Measurements from ENCODE around the gene VMAC.

The VMAC gene

GRCh38 chr19:5905114-5905778 lies 574 bp downstream of the VMAC start:
- peak overlapping the region; percentile 78 for H3K9ac ChIP-seq (ENCODE audit: low read length)
- H3K4me1 ChIP-seq (ENCODE audit: low read length), result peaks cover 5% of the 10 kb centered on the region; the same call in 1 of the 2 replicates
- TF ChIP-seq, protein P1, sequence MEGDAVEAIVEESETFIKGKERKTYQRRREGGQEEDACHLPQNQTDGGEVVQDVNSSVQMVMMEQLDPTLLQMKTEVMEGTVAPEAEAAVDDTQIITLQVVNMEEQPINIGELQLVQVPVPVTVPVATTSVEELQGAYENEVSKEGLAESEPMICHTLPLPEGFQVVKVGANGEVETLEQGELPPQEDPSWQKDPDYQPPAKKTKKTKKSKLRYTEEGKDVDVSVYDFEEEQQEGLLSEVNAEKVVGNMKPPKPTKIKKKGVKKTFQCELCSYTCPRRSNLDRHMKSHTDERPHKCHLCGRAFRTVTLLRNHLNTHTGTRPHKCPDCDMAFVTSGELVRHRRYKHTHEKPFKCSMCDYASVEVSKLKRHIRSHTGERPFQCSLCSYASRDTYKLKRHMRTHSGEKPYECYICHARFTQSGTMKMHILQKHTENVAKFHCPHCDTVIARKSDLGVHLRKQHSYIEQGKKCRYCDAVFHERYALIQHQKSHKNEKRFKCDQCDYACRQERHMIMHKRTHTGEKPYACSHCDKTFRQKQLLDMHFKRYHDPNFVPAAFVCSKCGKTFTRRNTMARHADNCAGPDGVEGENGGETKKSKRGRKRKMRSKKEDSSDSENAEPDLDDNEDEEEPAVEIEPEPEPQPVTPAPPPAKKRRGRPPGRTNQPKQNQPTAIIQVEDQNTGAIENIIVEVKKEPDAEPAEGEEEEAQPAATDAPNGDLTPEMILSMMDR (IDR thresholded peaks at IDR 0.05; ENCODE audit: low read length), result no peak
- TF ChIP-seq EZH2phosphoT487 (IDR thresholded peaks at IDR 0.05; ENCODE audit: low read length) (no peak), EZH2 (optimal IDR thresholded peaks at IDR 0.05; ENCODE audit: low read depth, low read length) (no peak)
- no peaks in the 10 kb centered on the region for H3K27me3 ChIP-seq (replicated peaks; ENCODE audit: insufficient read depth, low read length)
- no peaks in the 10 kb centered on the region for H3K9me2 ChIP-seq (replicated peaks; ENCODE audit: insufficient read depth, low read length)
- peak overlapping the region; percentile 50; the same call in 1 of the 2 replicates for H3K27ac ChIP-seq (ENCODE audit: low read length)
- DNase-seq, result no peak
- H3K4me3 ChIP-seq (ENCODE audit: low read length), result peak overlapping the region; percentile 91
- peaks cover 43% of the 10 kb centered on the region for H3K79me2 ChIP-seq (ENCODE audit: low read length)
- peaks cover 2% of the 10 kb centered on the region; the same call in 1 of the 2 replicates for H3K36me3 ChIP-seq (replicated peaks; ENCODE audit: insufficient read depth, low read length)
- no peaks in the 10 kb centered on the region for H3K9me3 ChIP-seq (replicated peaks; ENCODE audit: insufficient read depth, low read length)
- H4K20me1 ChIP-seq (ENCODE audit: insufficient read depth, low read length), result peaks cover 6% of the 10 kb centered on the region; the same call in 1 of the 2 replicates
- H3F3A ChIP-seq (ENCODE audit: insufficient read depth, low read length), result 0 out of 2 replicates have a peak, but pooled peaks cover 6% of the 10 kb centered on the region
- peak overlapping the region; percentile 91 for H2AFZ ChIP-seq (ENCODE audit: low read length)
- H3K4me2 ChIP-seq (ENCODE audit: low read depth, low read length), result peak overlapping the region; percentile 83

DNA sequence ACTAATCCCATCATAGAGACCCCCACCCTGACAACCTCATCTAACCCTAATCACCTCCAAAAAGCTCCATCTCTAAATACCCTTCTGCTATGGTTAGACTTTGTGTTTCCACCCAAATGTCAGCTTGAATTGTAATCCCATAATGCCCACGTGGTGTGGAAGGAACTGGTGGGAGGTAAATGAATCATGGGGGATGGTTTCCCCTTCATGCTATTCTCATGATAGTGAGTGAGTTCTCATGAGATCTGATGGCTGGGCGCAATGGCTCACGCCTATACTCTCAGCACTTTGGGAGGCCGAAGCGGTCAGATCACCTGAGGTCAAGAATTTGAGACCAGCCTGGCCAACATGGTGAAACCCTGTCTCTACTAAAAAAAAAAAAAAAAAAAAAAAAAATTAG lies 2.6 kb downstream of the VMAC start:
- no peaks in the 10 kb centered on the region for H3K27me3 ChIP-seq (replicated peaks; ENCODE audit: insufficient read depth, low read length)
- no peak overlapping the region for H3K4me3 ChIP-seq (ENCODE audit: low read length)
- H3K27ac ChIP-seq (ENCODE audit: low read length), result no peak overlapping the region
- no peaks in the 10 kb centered on the region for H3K36me3 ChIP-seq (replicated peaks; ENCODE audit: insufficient read depth, low read length)
- TF ChIP-seq EZH2phosphoT487 (IDR thresholded peaks at IDR 0.05; ENCODE audit: low read length) (no peak), EZH2 (optimal IDR thresholded peaks at IDR 0.05; ENCODE audit: low read depth, low read length) (no peak)
- TF ChIP-seq, protein P1 (IDR thresholded peaks at IDR 0.05; ENCODE audit: low read length), result no peak
- 0 out of 2 replicates have a peak, but pooled peaks cover 6% of the 10 kb centered on the region for H3F3A ChIP-seq (ENCODE audit: insufficient read depth, low read length)
- no peaks in the 10 kb centered on the region for H3K9me2 ChIP-seq (replicated peaks; ENCODE audit: insufficient read depth, low read length)
- no peak for DNase-seq
- H3K4me2 ChIP-seq (ENCODE audit: low read depth, low read length), result no peak overlapping the region
- H3K79me2 ChIP-seq (ENCODE audit: low read length), result peaks cover 24% of the 10 kb centered on the region
- no peaks in the 10 kb centered on the region for H4K20me1 ChIP-seq (ENCODE audit: insufficient read depth, low read length)
- H3K9ac ChIP-seq (ENCODE audit: low read length), result no peak overlapping the region
- peaks cover 3% of the 10 kb centered on the region; the same call in 1 of the 2 replicates for H3K4me1 ChIP-seq (ENCODE audit: low read length)
- H3K9me3 ChIP-seq (replicated peaks; ENCODE audit: insufficient read depth, low read length), result no peaks in the 10 kb centered on the region
- H2AFZ ChIP-seq (ENCODE audit: low read length), result no peak overlapping the region

GRCh38 chr19:5908773-5909442 lies 4.2 kb downstream of the VMAC start:
- Histone ChIP-seq H3K9ac (ENCODE audit: low read length) (no peak overlapping the region), H3K4me1 (ENCODE audit: low read length) (no peaks in the 10 kb centered on the region), H3K27ac (ENCODE audit: low read length) (no peak overlapping the region), H4K20me1 (ENCODE audit: insufficient read depth, low read length) (no peaks in the 10 kb centered on the region), H3K4me2 (ENCODE audit: low read depth, low read length) (no peak overlapping the region), H3K9me3 (replicated peaks; ENCODE audit: insufficient read depth, low read length) (no peaks in the 10 kb centered on the region), H3F3A (ENCODE audit: insufficient read depth, low read length) (0 out of 2 replicates have a peak, but pooled peaks cover 2% of the 10 kb centered on the region), H3K27me3 (replicated peaks; ENCODE audit: insufficient read depth, low read length) (no peaks in the 10 kb centered on the region), H3K79me2 (ENCODE audit: low read length) (peaks cover 10% of the 10 kb centered on the region), H2AFZ (ENCODE audit: low read length) (no peak overlapping the region), H3K36me3 (replicated peaks; ENCODE audit: insufficient read depth, low read length) (no peaks in the 10 kb centered on the region; the same call in 1 of the 2 replicates), H3K9me2 (replicated peaks; ENCODE audit: insufficient read depth, low read length) (no peaks in the 10 kb centered on the region), H3K4me3 (ENCODE audit: low read length) (no peak overlapping the region)
- DNase-seq, result no peak
- TF ChIP-seq, protein P1 (IDR thresholded peaks at IDR 0.05; ENCODE audit: low read length), result no peak
- TF ChIP-seq EZH2phosphoT487 (IDR thresholded peaks at IDR 0.05; ENCODE audit: low read length), result no peak
- no peak for TF ChIP-seq EZH2 (optimal IDR thresholded peaks at IDR 0.05; ENCODE audit: low read depth, low read length)
